ENCODE results near the gene CYS1.
"Not testable (repeated sequence)": the region's sequence is repeated elsewhere in the genome, so short reads cannot be mapped to it uniquely, and the experiment has no call there.

Gene CYS1

GRCh38 chr2:10091889-10092244 lies 11.7 kb upstream of the CYS1 start:
- DNase-seq (ENCODE audit: low spot score), result not testable (repeated sequence)

GRCh38 chr2:10091182-10091888 lies 11.1 kb upstream of the CYS1 start:
- DNase-seq (ENCODE audit: low spot score), result no peak

- no peak for DNase-seq (ENCODE audit: low spot score)
These were observed 9.5 kb upstream of the CYS1 start for GRCh38 chr2:10089565-10090190.

GRCh38 chr2:10087360-10087759 lies 7.1 kb upstream of the CYS1 start:
- DNase-seq (ENCODE audit: low spot score), result no peak

GRCh38 chr2:10086950-10087349 lies 6.7 kb upstream of the CYS1 start:
- DNase-seq (ENCODE audit: low spot score), result no peak

- no peak for DNase-seq (ENCODE audit: low spot score)
These were observed 5.5 kb upstream of the CYS1 start for GRCh38 chr2:10085668-10086059.

GRCh38 chr2:10085043-10085667 lies 4.9 kb upstream of the CYS1 start:
- DNase-seq (ENCODE audit: low spot score), result no peak

GRCh38 chr2:10084223-10084865 lies 4.1 kb upstream of the CYS1 start:
- no peak for DNase-seq (ENCODE audit: low spot score)

- no peak for DNase-seq (ENCODE audit: low spot score)
These were observed 3.5 kb upstream of the CYS1 start for GRCh38 chr2:10083692-10084211.

GRCh38 chr2:10083046-10083445 lies 2.8 kb upstream of the CYS1 start:
- no peak for DNase-seq (ENCODE audit: low spot score)

GRCh38 chr2:10080536-10081304 lies 509 bp upstream of the CYS1 start:
- peak; percentile 9 for DNase-seq (ENCODE audit: low spot score)

- no peak for DNase-seq (ENCODE audit: low spot score)
These were observed 843 bp downstream of the CYS1 start for GRCh38 chr2:10079266-10079869.

GRCh38 chr2:10078704-10079265 lies 1.4 kb downstream of the CYS1 start:
- no peak for DNase-seq (ENCODE audit: low spot score)

GRCh38 chr2:10078001-10078400 lies 2.2 kb downstream of the CYS1 start:
- DNase-seq (ENCODE audit: low spot score), result no peak

- no peak for DNase-seq (ENCODE audit: low spot score)
These were observed 3.2 kb downstream of the CYS1 start for GRCh38 chr2:10076988-10077527.

GRCh38 chr2:10076511-10076910 lies 3.7 kb downstream of the CYS1 start:
- no peak for DNase-seq (ENCODE audit: low spot score)

- DNase-seq (ENCODE audit: low spot score), result no peak
These were observed 4.5 kb downstream of the CYS1 start for GRCh38 chr2:10075571-10076209.

- no peak for DNase-seq (ENCODE audit: low spot score)
These were observed 5.1 kb downstream of the CYS1 start for GRCh38 chr2:10075101-10075500.

GRCh38 chr2:10073706-10074105 lies 6.5 kb downstream of the CYS1 start:
- DNase-seq (ENCODE audit: low spot score), result no peak

- DNase-seq (ENCODE audit: low spot score), result peak; percentile 80
These were observed 7.3 kb downstream of the CYS1 start for GRCh38 chr2:10072656-10073480.

Measured in CD4-positive, alpha-beta T cell treated with Interleukin-15 for 4 hours (primary cell).